Large intestine (tissue), 3 donors: ENCODE results near the gene TREH. TPM values are rescaled to one million over a fixed set of nuclear protein-coding genes. Genes with fewer than 3 reads are reported as not detected.
"Not testable (repeated sequence)": the region's sequence is repeated elsewhere in the genome, so short reads cannot be mapped to it uniquely, and the experiment has no call there.

Experiments
- DNase-seq, 2 donors: peaks; one replicate each; pipeline versions ENCODE4 v3.0.0 to v3.0.0-alpha.2; 2013
- H3K27ac ChIP-seq: one replicate; pipeline ENCODE4 v1.5.1; 2013; ENCODE audit warnings: low read length
- H3K27me3 ChIP-seq: 2 replicates; pipeline ENCODE4 v1.6.1; 2013; ENCODE audit warnings: low read length; ENCODE audit not compliant: control insufficient read depth, insufficient read depth
- H3K36me3 ChIP-seq: 2 replicates; pipeline ENCODE4 v1.6.1; 2013; ENCODE audit warnings: low read length; ENCODE audit not compliant: control insufficient read depth, insufficient read depth
- H3K4me1 ChIP-seq: one replicate; pipeline ENCODE4 v1.6.1; 2013; ENCODE audit warnings: low read length; ENCODE audit not compliant: control insufficient read depth, insufficient read depth
- H3K4me3 ChIP-seq: one replicate; pipeline ENCODE4 v1.5.1; 2013; ENCODE audit warnings: low read length
- H3K9me3 ChIP-seq: one replicate; pipeline ENCODE4 v1.6.1; 2013; ENCODE audit warnings: mild to moderate bottlenecking, low read depth, low read length, moderate library complexity; ENCODE audit not compliant: control insufficient read depth
- WGBS: methylation state at CpG from one replicate; pipeline ENCODE4 v1.1.5; 2013; ENCODE audit warnings: low lambda C conversion rate; ENCODE audit not compliant: insufficient coverage; 5-methylcytosine and 5-hydroxymethylcytosine counted together
- polyA plus RNA-seq: library from polyadenylated mRNA; unstranded; fragments of 120-200 nt; gene quantifications from one replicate; pipeline ENCODE4 v1.2.1, GENCODE V29; 2013

TREH gene
- polyA plus RNA-seq, 1 donor, result 74.4 TPM

GRCh38 chr11:118612378-118612777 is 67.1 kb downstream of the TREH start:
- H3K36me3 ChIP-seq, result peaks cover 5% of the 10 kb centered on the region
- no peak overlapping the region for H3K27ac ChIP-seq
- H3K4me1 ChIP-seq, result peaks cover 26% of the 10 kb centered on the region
- H3K4me3 ChIP-seq, result no peak overlapping the region
- no CpG with 5 or more reads among the region's 7 CpGs for WGBS
- peaks cover 10% of the 10 kb centered on the region for H3K9me3 ChIP-seq
- peaks cover 52% of the 10 kb centered on the region for H3K27me3 ChIP-seq
- no peak for DNase-seq

- H3K4me3 ChIP-seq, H3K27ac ChIP-seq, DNase-seq, H3K36me3 ChIP-seq: not testable (repeated sequence)
- H3K27me3 ChIP-seq, result peaks cover 56% of the 10 kb centered on the region
- WGBS, result no CpG with 5 or more reads among the region's 19 CpGs
- H3K4me1 ChIP-seq, result peaks cover 27% of the 10 kb centered on the region
- H3K9me3 ChIP-seq, result peaks cover 10% of the 10 kb centered on the region
These were observed 68.0 kb downstream of the TREH start for GRCh38 chr11:118611433-118611795.

GRCh38 chr11:118610773-118611432 is 68.5 kb downstream of the TREH start:
- DNase-seq, result peak in 1 of 2 donors; percentile 74
- 20% methylated on average over 3 of the region's 54 CpGs for WGBS
- Histone ChIP-seq H3K4me3 (peak overlapping the region; percentile 21), H3K27ac (no peak overlapping the region), H3K4me1 (peaks cover 32% of the 10 kb centered on the region), H3K9me3 (peaks cover 10% of the 10 kb centered on the region), H3K36me3 (peaks cover 2% of the 10 kb centered on the region), H3K27me3 (peaks cover 56% of the 10 kb centered on the region)

- no CpG with 5 or more reads among the region's 42 CpGs for WGBS
- H3K27ac ChIP-seq, result no peak overlapping the region
- H3K4me3 ChIP-seq, result peak overlapping the region; percentile 21
- peaks cover 10% of the 10 kb centered on the region for H3K9me3 ChIP-seq
- H3K27me3 ChIP-seq, result peaks cover 56% of the 10 kb centered on the region
- H3K36me3 ChIP-seq, result peaks cover 2% of the 10 kb centered on the region
- peaks cover 38% of the 10 kb centered on the region for H3K4me1 ChIP-seq
- DNase-seq, result no peak
These were observed 69.2 kb downstream of the TREH start for GRCh38 chr11:118610225-118610772.

- WGBS, result 34% methylated on average over 3 of the region's 57 CpGs
- Histone ChIP-seq H3K4me3 (peak overlapping the region; percentile 13), H3K27me3 (peaks cover 56% of the 10 kb centered on the region), H3K36me3 (peaks cover 2% of the 10 kb centered on the region), H3K9me3 (peaks cover 10% of the 10 kb centered on the region), H3K27ac (peak overlapping the region; percentile 30), H3K4me1 (peaks cover 45% of the 10 kb centered on the region)
- no peak for DNase-seq
These were observed 69.8 kb downstream of the TREH start for GRCh38 chr11:118609380-118610224.

GRCh38 chr11:118608360-118609227 is 70.9 kb downstream of the TREH start:
- WGBS, result no CpG with 5 or more reads among the region's 69 CpGs
- H3K4me1 ChIP-seq, result peaks cover 47% of the 10 kb centered on the region
- peak in 1 of 2 donors; percentile 52 for DNase-seq

GRCh38 chr11:118607401-118608359 is 71.8 kb downstream of the TREH start, which contains the start of gene PHLDB1:
Gene PHLDB1 (plus strand): TSS chr11:118607615. CDS start chr11:118613837, 6,222 bp downstream.
- peaks cover 47% of the 10 kb centered on the region for H3K4me1 ChIP-seq
- peaks cover 54% of the 10 kb centered on the region for H3K27me3 ChIP-seq
- peak within 1 kb of the TSS; percentile 55 for H3K4me3 ChIP-seq
- peak within 1 kb of the TSS; percentile 71 for H3K27ac ChIP-seq
- H3K9me3 ChIP-seq, result peaks cover 10% of the 10 kb centered on the region
- peaks cover 4% of the 10 kb centered on the region for H3K36me3 ChIP-seq
- peak in 1 of 2 donors; percentile 61 for DNase-seq
- no CpG with 5 or more reads among the region's 72 CpGs for WGBS

More at GRCh38 chr11:118608360-118609227, 70.9 kb downstream of the TREH start:
- Histone ChIP-seq H3K36me3 (no peaks in the 10 kb centered on the region), H3K4me3 (peak overlapping the region; percentile 55), H3K27ac (peak overlapping the region; percentile 71), H3K27me3 (peaks cover 56% of the 10 kb centered on the region), H3K9me3 (peaks cover 10% of the 10 kb centered on the region)
